ENCODE measurements around the gene HEATR5B. TPM values are rescaled to one million over a fixed set of nuclear protein-coding genes. Genes with fewer than 3 reads are reported as not detected.

The HEATR5B gene
- total and polyA plus RNA-seq, 9 of the 15 experiments (the other 6 are each of a cell fraction or from before 2014, with no cell fraction given): 4.2 to 21.7 (median 12.2) TPM

GRCh38 chr2:37084797-37085196 is 625 bp upstream of the HEATR5B start:
- ATAC-seq: no peak
- Histone ChIP-seq H3K36me3 (ENCODE audit: control insufficient read depth, insufficient read depth, low read length) (peaks cover 54% of the 10 kb centered on the region), H3K27me3 (ENCODE audit: control insufficient read depth in 2 of 2, insufficient read depth in 2 of 2, low read length in 2 of 2) (no peaks in the 10 kb centered on the region), H3K4me2 (ENCODE audit: insufficient read depth, low read length) (peak overlapping the region; percentile 100), H3K9ac (ENCODE audit: insufficient read depth in 1 of 2, low read depth in 2 of 2, low read length in 2 of 2) (peak overlapping the region; percentile 86 to 100), H3K4me3 (peak overlapping the region; percentile 76), H3K9me3 (replicated peaks; ENCODE audit: control insufficient read depth, insufficient read depth, low read depth, low read length) (no peaks in the 10 kb centered on the region), H3K27ac (ENCODE audit: extremely low read depth, low read depth, low read length) (peak overlapping the region; percentile 82), H3K4me1 (replicated peaks in 1 of 2; ENCODE audit: control insufficient read depth in 2 of 2, insufficient read depth in 2 of 2, low read length in 2 of 2) (peaks cover 5 to 11% of the 10 kb centered on the region in 2 experiments; a peak in 3 of 5 replicates), H3K79me2 (ENCODE audit: control insufficient read depth, insufficient read depth, low read length) (peaks cover 41% of the 10 kb centered on the region), H3K9me1 (ENCODE audit: control insufficient read depth, insufficient read depth, low read length) (no peaks in the 10 kb centered on the region), H4K20me1 (replicated peaks; ENCODE audit: control insufficient read depth, insufficient read depth, low read length) (no peaks in the 10 kb centered on the region), H2AFZ (ENCODE audit: low read depth, low read length) (peak overlapping the region; percentile 100)
- in situ Hi-C loops (cut with MboI): no loop called here
- TSS peak; percentile 71 for BruUV-seq (replicated peaks)
- CTCF ChIA-PET (ENCODE audit: low intra/inter-chr PET ratio): no interaction called here
- POLR2A ChIA-PET: interaction anchor here (1.6 kb wide), 1 partner anchor 53 kb away, joined by 4 read pairs; no protein-coding TSS in a partner anchor
- peak; percentile 40 for FAIRE-seq
- no peak for DNase-seq (ENCODE audit: extremely low read depth in 1 of 4, low spot score in 3 of 4)
- WGBS (ENCODE audit: insufficient coverage, low coverage, missing lambda C conversion rate): under 1% methylated on average over 10 of the region's 10 CpGs
- intact Hi-C loops (cut with micrococcal nuclease): no loop called here
- TF ChIP-seq MTA1 (IDR thresholded peaks at IDR 0.05; ENCODE audit: borderline replicate concordance): 0 out of 2 replicates have a peak, but pooled peaks have one; percentile 29
- peak; percentile 52 for TF ChIP-seq SMARCA4 (IDR thresholded peaks at IDR 0.05)
- TF ChIP-seq BCOR (IDR thresholded peaks at IDR 0.05): 0 out of 2 replicates have a peak, but pooled peaks have one; percentile 19
- peak; percentile 7; the same call in 1 of the 2 replicates for TF ChIP-seq ZBTB40 (IDR thresholded peaks at IDR 0.05)
- no peak for TF ChIP-seq ZBTB40 (CRISPR knock-in tag; IDR thresholded peaks at IDR 0.05)
- TF ChIP-seq KDM1A (IDR thresholded peaks at IDR 0.05): peak in 1 of 2 experiments; percentile 36; a peak in 1 of 4 replicates
- no peak for TF ChIP-seq ZNF561 (CRISPR knock-in tag; conservative IDR thresholded peaks at IDR 0.05)
- 0 out of 4 replicates have a peak, but pooled peaks of 1 of the 2 experiments have one; percentile 33 for TF ChIP-seq MLLT1 (IDR thresholded peaks at IDR 0.05)
- TF ChIP-seq ZNF277 (CRISPR knock-in tag; IDR thresholded peaks at IDR 0.05; ENCODE audit: borderline replicate concordance): no peak
- TF ChIP-seq ZNF316 (IDR thresholded peaks at IDR 0.05): peak; percentile 25; the same call in 1 of the 2 replicates
